ENCODE measurements around the gene KCNS3.

GRCh38 chr2:17899871-17900270, 21.4 kb downstream of the KCNS3 start:
- TF ChIP-seq CTCF (IDR thresholded peaks at IDR 0.05), result no peak
- TF ChIP-seq REST (IDR thresholded peaks at IDR 0.05; ENCODE audit: insufficient read depth in 1 of 2, low read depth in 2 of 2, low read length in 1 of 2), result no peak

All from Panc1 (cell line).